HepG2 (cell line): Measurements from ENCODE around the gene CLDN7. TPM values are rescaled to one million over a fixed set of nuclear protein-coding genes. Genes with fewer than 3 reads are reported as not detected.

ENCODE experiments used
- ATAC-seq: fragments of 200-7000 bp; cut with Tn5 transposase; 3 replicates; pipeline ENCODE4 v1.9.1; 2020; ENCODE audit warnings: mild to moderate bottlenecking, moderate library complexity
- BruUV-seq: library from RNA; stranded (reverse); fragments of 400-500 nt; replicated peaks from 2 replicates; lab custom pipeline; 2021; lab: Mats Ljungman, UMichigan
- CTCF ChIA-PET: fragments of 300-600 bp; formaldehyde crosslinking; extraction: SDS; loops from one replicate; lab custom pipeline; 2021; ENCODE audit warnings: low total read pairs, inconsistent platforms, low intra/inter-chr PET ratio; lab: Yijun Ruan, JAX
- POLR2A ChIA-PET: fragments of 350-600 bp; sonication (Branson Sonifier 250); formaldehyde crosslinking; loops from one replicate; lab custom pipeline; 2020; ENCODE audit warnings: antibody characterized with exemption, inconsistent platforms; lab: Yijun Ruan, JAX
- DNase-seq: peaks from one replicate; pipeline ENCODE4 v3.0.0-alpha.2; 2015; ENCODE audit warnings: low spot score
- FAIRE-seq: peaks from 3 replicates; lab custom pipeline; 2011; peaks lifted over from hg19 to GRCh38; lab: Jason Lieb, UNC
- H2AFZ ChIP-seq: one replicate; pipeline ENCODE4 v1.6.1; 2011; ENCODE audit warnings: low read length, inconsistent platforms
- H3K27ac ChIP-seq: fragments of 300-600 bp; 3 replicates; pipeline ENCODE4 v1.8.0; 2011; ENCODE audit warnings: mixed run types, mild to moderate bottlenecking, mixed read lengths, low read length, inconsistent platforms; ENCODE audit not compliant: insufficient read depth; ENCODE audit errors: extremely low read length
- H3K27me3 ChIP-seq, 2 experiments: fragments of 200-600 bp in 1 of 2; 2 replicates in 1 of 2; 3 replicates in 1 of 2; pipeline versions ENCODE4 v1.6.0 to v1.8.0; 2011; ENCODE audit warnings: low read length in 2 of 2, mild to moderate bottlenecking in 2 of 2, moderate library complexity in 2 of 2, inconsistent platforms in 1 of 2; ENCODE audit not compliant: insufficient read depth in 2 of 2, control insufficient read depth in 1 of 2
- H3K36me3 ChIP-seq, 2 experiments: fragments of 200-600 bp in 1 of 2; replicated peaks in 1 of 2; 2 replicates in 1 of 2; 3 replicates in 1 of 2; pipeline versions ENCODE4 v1.5.1 to v1.8.0; 2011; ENCODE audit warnings: low read length in 2 of 2, inconsistent platforms in 1 of 2; ENCODE audit not compliant: insufficient read depth in 2 of 2, control insufficient read depth in 1 of 2
- H3K4me1 ChIP-seq: 2 replicates; pipeline ENCODE4 v1.5.1; 2012; ENCODE audit warnings: low read length, inconsistent platforms; ENCODE audit not compliant: insufficient read depth
- H3K4me2 ChIP-seq: 2 replicates; pipeline ENCODE4 v1.6.0; 2011; ENCODE audit warnings: low read depth, low read length, inconsistent platforms
- H3K4me3 ChIP-seq, 3 experiments: fragments of 200-600 bp in 1 of 3; sonication (generic), shearing (Covaris generic) in 1 of 3; replicated peaks in 1 of 3; 2 replicates each; pipeline ENCODE4 v1.5.1; 2011 to 2016; ENCODE audit warnings: low read length in 3 of 3, inconsistent platforms in 2 of 3, low read depth in 2 of 3, mild to moderate bottlenecking in 2 of 3, control low read depth in 1 of 3, mixed read lengths in 1 of 3; ENCODE audit not compliant: insufficient read depth in 1 of 3
- H3K79me2 ChIP-seq: one replicate; pipeline ENCODE4 v1.6.1; 2011; ENCODE audit warnings: low read length, inconsistent platforms; ENCODE audit not compliant: insufficient read depth
- H3K9ac ChIP-seq: 2 replicates; pipeline ENCODE4 v1.6.0; 2011; ENCODE audit warnings: mild to moderate bottlenecking, low read depth, low read length, inconsistent platforms; ENCODE audit not compliant: insufficient read depth
- H3K9me3 ChIP-seq: 2 replicates; pipeline ENCODE4 v1.5.1; 2012; ENCODE audit warnings: mild to moderate bottlenecking, low read length
- H4K20me1 ChIP-seq: 2 replicates; pipeline ENCODE4 v1.6.0; 2011; ENCODE audit warnings: inconsistent platforms, mild to moderate bottlenecking, low read length, moderate library complexity; ENCODE audit not compliant: insufficient read depth
- HES4 ChIP-seq: sonication (generic); formaldehyde crosslinking; IDR thresholded peaks from 2 replicates; pipeline ENCODE4 v1.9.0; 2021; ENCODE audit warnings: mild to moderate bottlenecking, missing genetic modification reagents, borderline replicate concordance
- KLF6 ChIP-seq: IDR thresholded peaks from 2 replicates; pipeline ENCODE4 v1.8.0; 2016; ENCODE audit warnings: missing biosample characterization, missing genetic modification reagents
- SOX5 ChIP-seq: IDR thresholded peaks from 2 replicates; pipeline ENCODE4 v1.6.1; 2016; ENCODE audit warnings: borderline replicate concordance
- SP4 ChIP-seq: sonication (generic); formaldehyde crosslinking; IDR thresholded peaks from 2 replicates; pipeline ENCODE4 v1.8.1; 2023; ENCODE audit warnings: mild to moderate bottlenecking, missing genetic modification reagents
- STAG1 ChIP-seq: sonication (generic); formaldehyde crosslinking; IDR thresholded peaks from 2 replicates; pipeline ENCODE4 v1.4.0; 2020; ENCODE audit warnings: missing genetic modification reagents
- TAF1 ChIP-seq: sonication (generic); formaldehyde crosslinking; IDR thresholded peaks from 2 replicates; pipeline ENCODE4 v1.4.0; 2020; ENCODE audit warnings: missing genetic modification reagents
- THRA ChIP-seq: sonication (generic); formaldehyde crosslinking; IDR thresholded peaks from 2 replicates; pipeline ENCODE4 v1.4.0; 2020; ENCODE audit warnings: missing genetic modification reagents, borderline replicate concordance
- ZFX ChIP-seq: sonication (generic); formaldehyde crosslinking; IDR thresholded peaks from 2 replicates; pipeline ENCODE4 v1.4.0; 2020; ENCODE audit warnings: mild to moderate bottlenecking, low read depth, missing genetic modification reagents, moderate library complexity
- ZNF337 ChIP-seq: sonication (generic); formaldehyde crosslinking; IDR thresholded peaks from 2 replicates; pipeline ENCODE4 v1.5.1; 2020; ENCODE audit warnings: missing genetic modification reagents, low read depth, mild to moderate bottlenecking, borderline replicate concordance
- ZNF431 ChIP-seq: sonication (generic); formaldehyde crosslinking; IDR thresholded peaks from 2 replicates; pipeline ENCODE4 v1.9.0; 2022; ENCODE audit warnings: missing genetic modification reagents, low read depth, mild to moderate bottlenecking, borderline replicate concordance
- ZNF790 ChIP-seq: sonication (generic); formaldehyde crosslinking; IDR thresholded peaks from 2 replicates; pipeline ENCODE4 v1.8.0; 2022; ENCODE audit warnings: missing genetic modification reagents, mild to moderate bottlenecking, borderline replicate concordance
- WGBS: methylation state at CpG from one replicate; pipeline ENCODE4 v1.1.6; 2017; ENCODE audit warnings: low lambda C conversion rate; 5-methylcytosine and 5-hydroxymethylcytosine counted together
- in situ Hi-C: cut with HindIII; loops from 2 replicates; pipeline ENCODE4 v1.10.0; 2017; ENCODE audit warnings: low pct_unique_long_range_greater_than_20kb; ENCODE audit not compliant: extremely low pct_ligation_motif_present
- intact Hi-C: fragments of 100-400 bp; cut with micrococcal nuclease; formaldehyde crosslinking; loops from one replicate; pipeline ENCODE4 v1.10.0; 2022; ENCODE audit not compliant: unreplicated experiment
- polyA plus RNA-seq, 8 experiments: library from polyadenylated mRNA; depleted of rRNA in 3 of 8; stranded (reverse) in 7 of 8; unstranded in 1 of 8; fragments of >200 nt; fragmentation: Illumina TruSeq in 4 of 8; extraction: Trizol in 4 of 8; gene quantifications; 2 replicates each; pipeline versions ENCODE4 v1.2.1 to v1.2.3, GENCODE V29; 2011 to 2016; ENCODE audit warnings: low read depth in 4 of 8, missing spikeins in 1 of 8, mixed read lengths in 1 of 8; ENCODE audit not compliant: insufficient read depth in 1 of 8
- total RNA-seq, 5 experiments: library from RNA; depleted of rRNA; stranded (reverse); fragments of >200 nt; fragmentation: Illumina TruSeq; extraction: Trizol; gene quantifications; 2 replicates each; pipeline ENCODE4 v1.2.3, GENCODE V29; 2016; ENCODE audit warnings: low read depth in 1 of 5
- TF ChIP-seq, protein P1 (sequence below): sonication (generic); formaldehyde crosslinking; IDR thresholded peaks from 2 replicates; pipeline ENCODE4 v1.4.0; 2020; ENCODE audit warnings: missing genetic modification reagents, borderline replicate concordance
- TF ChIP-seq, protein P2 (sequence below): sonication (generic); formaldehyde crosslinking; IDR thresholded peaks from 2 replicates; pipeline ENCODE4 v1.4.0; 2020; ENCODE audit warnings: missing genetic modification reagents

Gene CLDN7
- total and polyA plus RNA-seq, 2 of the 13 experiments (the other 11 are each of a cell fraction or from before 2014, with no cell fraction given): not detected

- TF ChIP-seq, protein P1, sequence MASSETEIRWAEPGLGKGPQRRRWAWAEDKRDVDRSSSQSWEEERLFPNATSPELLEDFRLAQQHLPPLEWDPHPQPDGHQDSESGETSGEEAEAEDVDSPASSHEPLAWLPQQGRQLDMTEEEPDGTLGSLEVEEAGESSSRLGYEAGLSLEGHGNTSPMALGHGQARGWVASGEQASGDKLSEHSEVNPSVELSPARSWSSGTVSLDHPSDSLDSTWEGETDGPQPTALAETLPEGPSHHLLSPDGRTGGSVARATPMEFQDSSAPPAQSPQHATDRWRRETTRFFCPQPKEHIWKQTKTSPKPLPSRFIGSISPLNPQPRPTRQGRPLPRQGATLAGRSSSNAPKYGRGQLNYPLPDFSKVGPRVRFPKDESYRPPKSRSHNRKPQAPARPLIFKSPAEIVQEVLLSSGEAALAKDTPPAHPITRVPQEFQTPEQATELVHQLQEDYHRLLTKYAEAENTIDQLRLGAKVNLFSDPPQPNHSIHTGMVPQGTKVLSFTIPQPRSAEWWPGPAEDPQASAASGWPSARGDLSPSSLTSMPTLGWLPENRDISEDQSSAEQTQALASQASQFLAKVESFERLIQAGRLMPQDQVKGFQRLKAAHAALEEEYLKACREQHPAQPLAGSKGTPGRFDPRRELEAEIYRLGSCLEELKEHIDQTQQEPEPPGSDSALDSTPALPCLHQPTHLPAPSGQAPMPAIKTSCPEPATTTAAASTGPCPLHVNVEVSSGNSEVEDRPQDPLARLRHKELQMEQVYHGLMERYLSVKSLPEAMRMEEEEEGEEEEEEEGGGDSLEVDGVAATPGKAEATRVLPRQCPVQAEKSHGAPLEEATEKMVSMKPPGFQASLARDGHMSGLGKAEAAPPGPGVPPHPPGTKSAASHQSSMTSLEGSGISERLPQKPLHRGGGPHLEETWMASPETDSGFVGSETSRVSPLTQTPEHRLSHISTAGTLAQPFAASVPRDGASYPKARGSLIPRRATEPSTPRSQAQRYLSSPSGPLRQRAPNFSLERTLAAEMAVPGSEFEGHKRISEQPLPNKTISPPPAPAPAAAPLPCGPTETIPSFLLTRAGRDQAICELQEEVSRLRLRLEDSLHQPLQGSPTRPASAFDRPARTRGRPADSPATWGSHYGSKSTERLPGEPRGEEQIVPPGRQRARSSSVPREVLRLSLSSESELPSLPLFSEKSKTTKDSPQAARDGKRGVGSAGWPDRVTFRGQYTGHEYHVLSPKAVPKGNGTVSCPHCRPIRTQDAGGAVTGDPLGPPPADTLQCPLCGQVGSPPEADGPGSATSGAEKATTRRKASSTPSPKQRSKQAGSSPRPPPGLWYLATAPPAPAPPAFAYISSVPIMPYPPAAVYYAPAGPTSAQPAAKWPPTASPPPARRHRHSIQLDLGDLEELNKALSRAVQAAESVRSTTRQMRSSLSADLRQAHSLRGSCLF (CRISPR knock-in tag): no peak
- TF ChIP-seq, protein P2, sequence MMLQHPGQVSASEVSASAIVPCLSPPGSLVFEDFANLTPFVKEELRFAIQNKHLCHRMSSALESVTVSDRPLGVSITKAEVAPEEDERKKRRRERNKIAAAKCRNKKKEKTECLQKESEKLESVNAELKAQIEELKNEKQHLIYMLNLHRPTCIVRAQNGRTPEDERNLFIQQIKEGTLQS: no peak
- TF ChIP-seq TAF1 (CRISPR knock-in tag): peak; percentile 15; the same call in 1 of the 2 replicates
These were observed 19.0 kb upstream of the CLDN7 start, which contains the start of gene SLC2A4 (continued) for GRCh38 chr17:7281074-7281952.

DNA sequence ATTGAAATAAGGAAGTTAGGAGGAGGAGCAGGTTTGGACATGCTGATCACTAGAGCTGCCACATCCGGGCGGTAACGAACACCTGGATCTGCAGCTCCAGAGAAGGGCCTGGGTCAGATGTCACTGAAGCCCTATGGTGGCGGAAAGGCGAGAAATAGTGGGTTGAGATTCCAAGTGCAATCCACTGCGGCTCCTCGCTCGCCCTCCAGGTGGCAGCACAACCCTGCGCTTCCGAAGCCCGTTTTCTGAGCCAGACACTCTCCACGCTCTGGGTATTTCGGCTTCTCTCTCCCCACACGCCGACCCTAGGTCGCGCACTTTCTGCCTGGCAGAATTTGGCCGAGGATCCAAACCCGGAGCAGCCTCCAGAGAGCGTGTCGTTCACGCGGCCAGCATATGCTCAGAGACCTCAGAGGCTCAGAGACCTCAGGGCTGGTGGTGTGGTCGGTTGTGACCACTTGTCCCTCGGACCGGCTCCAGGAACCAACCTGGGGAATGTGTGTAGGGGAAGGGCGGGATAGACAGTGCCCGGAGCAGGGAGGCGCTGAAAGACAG lies 18.3 kb upstream of the CLDN7 start:
- H3K9ac ChIP-seq: peak overlapping the region; percentile 27
- in situ Hi-C loops: loop anchor here (10.0 kb wide), 1 partner anchor 236 kb away; the partner anchor contains the start of gene SLC16A11
- BruUV-seq: no TSS peak
- H3K4me3 ChIP-seq: peak overlapping the region; percentile 23 to 87 (median 31); a peak in 5 of 6 replicates
- H2AFZ ChIP-seq: no peak overlapping the region
- DNase-seq: peak; percentile 79
- H3K9me3 ChIP-seq: no peaks in the 10 kb centered on the region
- WGBS: 3% methylated on average over 16 of the region's 29 CpGs
- no peaks in the 10 kb centered on the region for H4K20me1 ChIP-seq
- ATAC-seq: peak; percentile 72
- H3K27me3 ChIP-seq: no peaks in the 10 kb centered on the region
- intact Hi-C loops: loop anchor here (1.0 to 5.0 kb wide), 4 partner anchors 16 to 66 kb away; partner anchors contain the start of gene GABARAP
- ChIA-PET CTCF (interaction anchor here (1.2 to 2.9 kb wide), 7 partner anchors 12 to 235 kb away, joined by 3 to 43 read pairs (median 6); partner anchors contain the start of genes CTDNEP1 and ELP5), POLR2A (interaction anchor here (0.6 to 3.9 kb wide), 24 partner anchors 12 to 347 kb away, joined by 3 to 35 read pairs (median 6); partner anchors contain the start of genes ACADVL, ASGR2, CTDNEP1 and DLG4)
- peaks cover 38% of the 10 kb centered on the region for H3K4me1 ChIP-seq
- H3K79me2 ChIP-seq: no peaks in the 10 kb centered on the region
- FAIRE-seq: peak; percentile 89
- peak overlapping the region; percentile 59 for H3K27ac ChIP-seq
- H3K4me2 ChIP-seq: peak overlapping the region; percentile 86
- H3K36me3 ChIP-seq: peaks cover 8% of the 10 kb centered on the region in 2 experiments; a peak in 4 of 5 replicates
- TF ChIP-seq ZFX (CRISPR knock-in tag) (no peak; the same call in 1 of the 2 replicates), ZNF431 (0 out of 2 replicates have a peak, but pooled peaks have one; percentile 23), ZNF337 (CRISPR knock-in tag) (peak; percentile 81; the same call in 1 of the 2 replicates), STAG1 (CRISPR knock-in tag) (peak; percentile 97), KLF6 (CRISPR knock-in tag) (no peak), SP4 (CRISPR knock-in tag) (peak; percentile 70; the same call in 1 of the 2 replicates), SOX5 (peak; percentile 38; the same call in 1 of the 2 replicates), ZNF790 (CRISPR knock-in tag) (no peak), THRA (CRISPR knock-in tag) (peak; percentile 48; the same call in 1 of the 2 replicates), HES4 (CRISPR knock-in tag) (0 out of 2 replicates have a peak, but pooled peaks have one; percentile 49)
